GM23248 (cell line): ENCODE data around the gene ACCSL.

ENCODE experiments used
- EZH2 ChIP-seq: fragments of 200-600 bp; sonication (generic); IDR thresholded peaks from 2 replicates; pipeline ENCODE4 v1.6.1; 2018; ENCODE audit warnings: antibody characterized with exemption, mild to moderate bottlenecking; ENCODE audit not compliant: insufficient read depth, poor library complexity, severe bottlenecking
- EZH2phosphoT487 ChIP-seq: fragments of 200-600 bp; sonication (generic); IDR thresholded peaks from 2 replicates; pipeline ENCODE4 v1.6.1; 2018; ENCODE audit warnings: antibody characterized with exemption, moderate library complexity, mild to moderate bottlenecking, low read depth; ENCODE audit not compliant: insufficient read depth

DNA sequence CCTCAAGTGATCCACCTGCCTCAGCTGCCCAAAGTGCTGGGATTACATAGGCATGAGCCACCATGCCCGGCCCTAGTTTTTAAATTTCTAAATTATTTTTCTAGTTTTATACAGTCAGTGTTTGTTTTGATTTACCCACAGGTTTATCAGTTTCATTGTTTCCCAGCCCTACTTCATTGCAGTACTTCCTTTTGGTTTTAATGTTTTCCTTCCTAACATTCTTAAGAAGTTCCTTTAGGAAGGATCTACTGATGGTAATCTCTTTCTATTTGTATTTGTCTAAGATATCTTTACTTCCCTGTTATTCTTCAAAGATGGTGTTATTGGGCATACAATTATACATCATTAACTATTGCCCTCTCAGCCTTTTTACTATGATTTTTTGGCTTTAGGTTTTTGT, 42.8 kb downstream of the ACCSL start:
- TF ChIP-seq EZH2 (no peak), EZH2phosphoT487 (no peak)
